Ishikawa (cell line): Measurements from ENCODE around the gene CCDC106.

ENCODE experiments used
- CEBPB ChIP-seq: IDR thresholded peaks from 2 replicates; pipeline ENCODE4 v1.6.1; 2012
- CREB1 ChIP-seq: IDR thresholded peaks from 2 replicates; pipeline ENCODE4 v1.6.1; 2012; ENCODE audit warnings: low read depth
- EGR1 ChIP-seq: IDR thresholded peaks from 2 replicates; pipeline ENCODE4 v1.6.1; 2012
- EP300 ChIP-seq: IDR thresholded peaks from 2 replicates; pipeline ENCODE4 v1.6.1; 2012; ENCODE audit warnings: borderline replicate concordance
- FOXM1 ChIP-seq: IDR thresholded peaks from 2 replicates; pipeline ENCODE4 v1.6.1; 2012; ENCODE audit warnings: low read depth, borderline replicate concordance
- NFIC ChIP-seq: IDR thresholded peaks from 2 replicates; pipeline ENCODE4 v1.6.1; 2012
- RAD21 ChIP-seq: IDR thresholded peaks from 2 replicates; pipeline ENCODE4 v1.6.1; 2012; ENCODE audit warnings: low read depth
- TAF1 ChIP-seq: IDR thresholded peaks from 2 replicates; pipeline ENCODE4 v1.6.1; 2012; ENCODE audit warnings: low read depth, mild to moderate bottlenecking
- TCF12 ChIP-seq: IDR thresholded peaks from 2 replicates; pipeline ENCODE4 v1.6.1; 2012; ENCODE audit warnings: low read depth
- TEAD4 ChIP-seq: IDR thresholded peaks from 2 replicates; pipeline ENCODE4 v1.6.1; 2012
- YY1 ChIP-seq: IDR thresholded peaks from 2 replicates; pipeline ENCODE4 v1.6.1; 2012; ENCODE audit warnings: low read depth
- ZBTB7A ChIP-seq: IDR thresholded peaks from 2 replicates; pipeline ENCODE4 v1.6.1; 2012; ENCODE audit warnings: low read depth
- TF ChIP-seq, protein P1 (sequence below): IDR thresholded peaks from 2 replicates; pipeline ENCODE4 v1.6.1; 2012; ENCODE audit warnings: low read depth, mild to moderate bottlenecking
- TF ChIP-seq, protein P2 (sequence below): IDR thresholded peaks from 2 replicates; pipeline ENCODE4 v1.6.1; 2012
- TF ChIP-seq, protein P3 (sequence below): IDR thresholded peaks from 2 replicates; pipeline ENCODE4 v1.6.1; 2012

Gene CCDC106

DNA sequence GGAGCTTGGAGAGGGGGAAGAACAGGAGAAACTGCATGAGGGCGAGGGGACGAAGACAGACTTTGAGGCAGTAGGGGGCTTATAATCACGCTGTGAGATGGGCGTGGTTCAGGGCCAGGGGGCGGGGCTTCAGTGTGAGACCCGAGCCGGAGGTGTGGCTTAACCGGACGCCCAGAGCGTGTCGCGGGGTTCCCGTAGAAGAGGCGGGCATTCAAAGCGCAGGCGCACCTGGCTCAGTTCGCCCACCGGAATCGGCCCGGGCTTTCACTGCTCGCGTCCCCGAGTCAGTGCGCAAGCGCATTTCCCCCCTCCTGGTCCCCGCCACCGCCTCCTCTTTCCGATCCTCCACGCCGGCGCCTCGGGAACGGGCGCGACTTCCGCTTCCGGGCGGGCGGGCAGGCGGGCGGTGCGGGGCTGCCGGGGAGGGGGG lies 42.8 kb upstream of the CCDC106 start:
- TF ChIP-seq TAF1 (no peak; the same call in 1 of the 2 replicates), EGR1 (peak; percentile 30; the same call in 1 of the 2 replicates), FOXM1 (no peak), CREB1 (no peak), CEBPB (no peak), NFIC (no peak), EP300 (no peak), ZBTB7A (0 out of 2 replicates have a peak, but pooled peaks have one; percentile 10), TEAD4 (no peak), TCF12 (0 out of 2 replicates have a peak, but pooled peaks have one; percentile 32), RAD21 (no peak), YY1 (no peak)
- TF ChIP-seq, protein P1, sequence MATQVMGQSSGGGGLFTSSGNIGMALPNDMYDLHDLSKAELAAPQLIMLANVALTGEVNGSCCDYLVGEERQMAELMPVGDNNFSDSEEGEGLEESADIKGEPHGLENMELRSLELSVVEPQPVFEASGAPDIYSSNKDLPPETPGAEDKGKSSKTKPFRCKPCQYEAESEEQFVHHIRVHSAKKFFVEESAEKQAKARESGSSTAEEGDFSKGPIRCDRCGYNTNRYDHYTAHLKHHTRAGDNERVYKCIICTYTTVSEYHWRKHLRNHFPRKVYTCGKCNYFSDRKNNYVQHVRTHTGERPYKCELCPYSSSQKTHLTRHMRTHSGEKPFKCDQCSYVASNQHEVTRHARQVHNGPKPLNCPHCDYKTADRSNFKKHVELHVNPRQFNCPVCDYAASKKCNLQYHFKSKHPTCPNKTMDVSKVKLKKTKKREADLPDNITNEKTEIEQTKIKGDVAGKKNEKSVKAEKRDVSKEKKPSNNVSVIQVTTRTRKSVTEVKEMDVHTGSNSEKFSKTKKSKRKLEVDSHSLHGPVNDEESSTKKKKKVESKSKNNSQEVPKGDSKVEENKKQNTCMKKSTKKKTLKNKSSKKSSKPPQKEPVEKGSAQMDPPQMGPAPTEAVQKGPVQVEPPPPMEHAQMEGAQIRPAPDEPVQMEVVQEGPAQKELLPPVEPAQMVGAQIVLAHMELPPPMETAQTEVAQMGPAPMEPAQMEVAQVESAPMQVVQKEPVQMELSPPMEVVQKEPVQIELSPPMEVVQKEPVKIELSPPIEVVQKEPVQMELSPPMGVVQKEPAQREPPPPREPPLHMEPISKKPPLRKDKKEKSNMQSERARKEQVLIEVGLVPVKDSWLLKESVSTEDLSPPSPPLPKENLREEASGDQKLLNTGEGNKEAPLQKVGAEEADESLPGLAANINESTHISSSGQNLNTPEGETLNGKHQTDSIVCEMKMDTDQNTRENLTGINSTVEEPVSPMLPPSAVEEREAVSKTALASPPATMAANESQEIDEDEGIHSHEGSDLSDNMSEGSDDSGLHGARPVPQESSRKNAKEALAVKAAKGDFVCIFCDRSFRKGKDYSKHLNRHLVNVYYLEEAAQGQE: no peak
- TF ChIP-seq, protein P2, sequence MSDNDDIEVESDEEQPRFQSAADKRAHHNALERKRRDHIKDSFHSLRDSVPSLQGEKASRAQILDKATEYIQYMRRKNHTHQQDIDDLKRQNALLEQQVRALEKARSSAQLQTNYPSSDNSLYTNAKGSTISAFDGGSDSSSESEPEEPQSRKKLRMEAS: peak; percentile 81
- TF ChIP-seq, protein P3, sequence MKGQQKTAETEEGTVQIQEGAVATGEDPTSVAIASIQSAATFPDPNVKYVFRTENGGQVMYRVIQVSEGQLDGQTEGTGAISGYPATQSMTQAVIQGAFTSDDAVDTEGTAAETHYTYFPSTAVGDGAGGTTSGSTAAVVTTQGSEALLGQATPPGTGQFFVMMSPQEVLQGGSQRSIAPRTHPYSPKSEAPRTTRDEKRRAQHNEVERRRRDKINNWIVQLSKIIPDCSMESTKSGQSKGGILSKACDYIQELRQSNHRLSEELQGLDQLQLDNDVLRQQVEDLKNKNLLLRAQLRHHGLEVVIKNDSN: no peak

DNA sequence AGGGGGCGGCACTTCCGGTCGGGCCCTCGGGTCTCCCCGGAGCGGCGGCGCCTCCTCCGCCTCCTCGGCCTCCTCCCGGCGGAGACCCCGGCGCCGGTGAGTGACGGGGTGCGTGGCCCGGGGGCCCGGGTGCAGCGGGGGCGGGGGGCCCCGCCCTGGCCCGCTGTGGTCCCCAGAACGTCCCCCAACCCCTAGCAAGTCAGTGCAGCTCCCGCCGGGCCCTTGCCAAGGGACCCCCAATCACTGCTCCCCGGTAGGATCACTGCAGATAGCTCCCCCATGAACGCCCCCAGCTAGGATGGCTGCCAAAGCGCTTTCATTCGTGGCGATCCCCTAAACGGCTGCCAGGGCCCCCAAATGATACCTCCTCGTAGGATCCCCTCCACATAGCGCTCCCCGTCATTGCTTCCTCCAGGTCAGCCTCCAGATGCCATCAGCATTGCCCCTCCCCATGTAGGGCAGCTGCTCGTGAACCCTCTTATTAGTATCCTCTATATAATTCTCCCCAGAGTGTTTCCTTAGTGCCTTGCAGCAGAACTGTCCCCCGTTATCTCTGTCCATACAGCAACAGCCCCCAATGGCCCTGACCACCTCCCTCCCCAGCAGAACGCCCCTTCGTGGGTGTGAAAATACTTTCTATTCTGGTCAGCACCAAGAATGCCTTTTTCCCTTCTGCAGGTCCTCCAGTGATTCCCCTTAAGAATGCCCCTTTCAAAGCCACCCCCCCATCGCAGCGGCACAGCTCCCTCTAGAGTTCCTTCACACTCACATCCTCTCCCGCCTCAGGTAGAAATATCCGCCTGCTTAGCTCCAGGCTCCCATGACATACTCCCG lies 42.2 kb upstream of the CCDC106 start, which contains the start of gene ZNF865:
Gene ZNF865 (plus strand): TSS at position 11 of the 834 bp plus-strand sequence. CDS start 7,972 bp downstream, outside the sequence.
- no peak for TF ChIP-seq ZBTB7A
- 0 out of 2 replicates have a peak, but pooled peaks have one; percentile 0 for TF ChIP-seq EGR1
- TF ChIP-seq TAF1: no peak; the same call in 1 of the 2 replicates
- TF ChIP-seq FOXM1: no peak
- TF ChIP-seq CEBPB: no peak
- TF ChIP-seq, protein P2: peak; percentile 73
- 0 out of 2 replicates have a peak, but pooled peaks have one; percentile 30 for TF ChIP-seq YY1
- no peak; the same call in 1 of the 2 replicates for TF ChIP-seq TCF12
- 0 out of 2 replicates have a peak, but pooled peaks have one; percentile 18 for TF ChIP-seq EP300
- TF ChIP-seq RAD21: peak; percentile 85
- TF ChIP-seq TEAD4: no peak
- TF ChIP-seq NFIC: no peak

DNA sequence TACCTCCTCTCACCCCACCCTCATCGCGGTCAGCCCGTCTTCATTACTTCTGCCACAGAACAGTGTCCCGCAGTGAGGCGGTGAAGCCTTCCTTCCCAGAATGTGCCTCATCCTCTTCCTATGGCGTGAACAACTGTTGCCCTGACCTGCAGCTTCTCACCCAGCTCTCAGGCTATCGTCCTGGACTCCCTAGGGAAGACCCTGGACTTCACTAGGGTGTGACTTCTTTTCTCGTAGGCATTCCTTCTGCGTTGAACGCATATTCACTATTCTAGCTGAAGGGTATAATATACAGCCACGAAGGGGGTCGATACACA lies 41.6 kb upstream of the CCDC106 start:
- TF ChIP-seq ZBTB7A (no peak), TCF12 (no peak), EGR1 (no peak), NFIC (no peak), YY1 (no peak), RAD21 (no peak), TAF1 (no peak), CEBPB (no peak), EP300 (no peak), CREB1 (no peak), FOXM1 (no peak), TEAD4 (no peak)
- TF ChIP-seq, protein P3: no peak
- TF ChIP-seq, protein P2: no peak
- TF ChIP-seq, protein P1: no peak

DNA sequence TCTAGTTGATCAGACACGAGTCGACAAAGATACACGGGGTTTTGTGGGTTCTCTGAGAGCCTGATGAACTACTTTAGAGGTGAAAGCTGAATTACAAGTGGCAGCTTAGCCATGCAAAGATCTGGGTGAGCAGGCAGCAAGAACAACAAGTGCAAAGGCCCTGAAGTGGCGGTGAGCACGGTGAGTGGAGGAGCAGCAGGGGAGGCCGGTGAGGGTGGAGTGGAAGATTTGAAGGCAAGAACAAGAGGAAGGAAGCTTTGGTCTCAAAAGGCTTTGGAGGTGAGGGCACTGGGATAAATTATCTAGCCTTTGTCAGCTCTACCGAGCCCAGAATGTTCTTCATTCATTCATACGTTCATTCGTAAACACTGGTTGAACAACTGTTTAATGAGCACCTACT lies 41.2 kb upstream of the CCDC106 start:
- TF ChIP-seq, protein P3: no peak
- TF ChIP-seq EGR1 (no peak), EP300 (no peak), TCF12 (no peak), RAD21 (no peak), TAF1 (no peak), YY1 (no peak), CEBPB (no peak)
- TF ChIP-seq, protein P1: no peak
